Cerebellar nuclear complex (tissue), 1 donor: ENCODE results near the gene LRCH1.
"Not testable (repeated sequence)": the region's sequence is repeated elsewhere in the genome, so short reads cannot be mapped to it uniquely, and the experiment has no call there.

Experiments used
- DNase-seq, 2 experiments: peaks; one replicate each; lab custom pipeline; 2025; lab: John Stamatoyannopoulos, UW

The LRCH1 gene

GRCh38 chr13:46552889-46553520 lies at the start of gene LRCH1:
Gene LRCH1, plus strand, starts transcription at chr13:46553170. Its CDS starts 227 bp downstream, at chr13:46553397.
- peak in 1 of 2 experiments; percentile 50 for DNase-seq

GRCh38 chr13:46504036-46504435 lies 48.9 kb upstream of the LRCH1 start:
- DNase-seq = no peak

GRCh38 chr13:46507981-46508380 lies 45.0 kb upstream of the LRCH1 start:
- DNase-seq = no peak

DNA sequence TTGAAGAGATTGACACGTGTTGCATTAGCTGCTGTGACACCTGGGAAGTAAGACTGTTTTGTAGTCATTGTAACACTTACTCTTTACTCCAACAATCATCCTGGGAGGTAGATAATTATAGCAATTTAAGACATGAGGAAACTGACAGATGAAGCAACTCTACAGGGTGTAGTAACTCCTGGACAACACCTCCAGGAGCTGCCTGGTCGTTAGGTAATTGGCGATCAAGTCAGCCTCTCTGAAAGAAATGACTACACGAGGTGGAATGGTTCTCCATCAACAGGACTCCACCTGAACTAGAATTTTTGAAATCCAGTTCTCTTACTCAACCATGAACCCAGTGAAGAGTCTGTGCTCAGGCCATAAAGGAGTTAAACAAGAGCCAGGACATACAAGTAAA lies 43.0 kb upstream of the LRCH1 start:
- DNase-seq = no peak

- DNase-seq = no peak
Measured at GRCh38 chr13:46515803-46516202, 37.2 kb upstream of the LRCH1 start.

GRCh38 chr13:46516599-46517338 lies 36.2 kb upstream of the LRCH1 start:
- no peak for DNase-seq

DNA sequence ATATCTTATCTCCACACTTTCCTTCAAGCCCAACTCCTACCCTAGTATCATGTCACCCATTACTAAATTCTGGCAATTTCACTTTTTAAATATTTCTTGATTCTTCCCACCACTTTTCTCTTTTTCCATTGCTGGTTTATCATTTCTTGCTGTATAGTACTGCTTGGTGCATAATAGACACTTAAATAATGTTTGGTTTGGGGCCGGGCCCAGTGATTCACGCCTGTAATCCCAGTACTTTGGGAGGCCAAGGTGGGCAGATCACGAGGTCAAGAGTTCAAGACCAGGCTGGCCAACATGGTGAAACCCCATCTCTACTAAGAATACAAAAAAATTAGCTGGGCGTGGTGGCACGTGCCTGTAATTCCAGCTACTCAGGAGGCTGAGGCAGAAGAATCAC lies 35.2 kb upstream of the LRCH1 start:
- not testable (repeated sequence) for DNase-seq

DNA sequence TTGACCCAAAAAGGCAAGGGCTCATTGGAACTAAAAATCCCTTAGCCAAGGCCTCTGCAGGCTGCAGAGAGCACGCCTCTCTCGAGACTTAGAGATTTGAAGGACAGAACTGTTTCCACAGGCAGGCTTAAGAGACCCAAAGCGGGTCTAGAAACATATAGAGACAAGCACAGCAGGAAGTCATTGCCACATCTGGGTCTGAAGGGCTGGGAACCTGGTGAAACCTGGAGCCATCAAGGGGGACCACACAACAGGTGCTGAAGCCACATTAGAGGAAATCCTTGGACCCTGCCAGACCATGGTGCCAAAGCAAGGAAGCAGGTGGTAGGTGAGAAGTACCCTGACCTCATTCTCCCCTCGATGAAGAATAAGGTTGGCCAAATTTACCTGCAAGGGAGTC lies 33.8 kb upstream of the LRCH1 start:
- no peak for DNase-seq

GRCh38 chr13:46520166-46520565 lies 32.8 kb upstream of the LRCH1 start:
- DNase-seq = no peak

DNA sequence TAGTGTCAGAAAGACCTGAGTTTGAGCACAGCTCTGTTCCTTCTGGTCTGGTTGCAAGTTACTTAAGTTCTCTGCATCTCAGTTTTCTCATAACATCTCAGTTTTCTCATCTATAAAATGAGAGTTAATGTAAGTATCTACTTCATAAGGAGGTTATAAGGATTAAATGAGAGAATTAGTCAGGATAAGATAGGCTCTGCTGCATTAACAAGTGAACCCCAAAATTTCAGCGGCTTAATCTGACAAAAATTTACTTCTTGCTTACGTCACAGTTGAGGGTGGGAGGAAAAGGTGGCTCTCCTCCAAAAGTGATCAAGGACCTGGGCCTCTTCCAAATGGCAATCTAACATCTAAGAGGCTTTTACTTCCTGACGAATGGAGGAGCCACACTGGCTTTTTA lies 31.5 kb upstream of the LRCH1 start:
- no peak for DNase-seq

GRCh38 chr13:46521921-46522747 lies 30.8 kb upstream of the LRCH1 start:
- peak; percentile 73 to 84 for DNase-seq

GRCh38 chr13:46522748-46523030 lies 30.3 kb upstream of the LRCH1 start:
- no peak for DNase-seq

GRCh38 chr13:46523972-46524752 lies 28.8 kb upstream of the LRCH1 start:
- DNase-seq = no peak

DNA sequence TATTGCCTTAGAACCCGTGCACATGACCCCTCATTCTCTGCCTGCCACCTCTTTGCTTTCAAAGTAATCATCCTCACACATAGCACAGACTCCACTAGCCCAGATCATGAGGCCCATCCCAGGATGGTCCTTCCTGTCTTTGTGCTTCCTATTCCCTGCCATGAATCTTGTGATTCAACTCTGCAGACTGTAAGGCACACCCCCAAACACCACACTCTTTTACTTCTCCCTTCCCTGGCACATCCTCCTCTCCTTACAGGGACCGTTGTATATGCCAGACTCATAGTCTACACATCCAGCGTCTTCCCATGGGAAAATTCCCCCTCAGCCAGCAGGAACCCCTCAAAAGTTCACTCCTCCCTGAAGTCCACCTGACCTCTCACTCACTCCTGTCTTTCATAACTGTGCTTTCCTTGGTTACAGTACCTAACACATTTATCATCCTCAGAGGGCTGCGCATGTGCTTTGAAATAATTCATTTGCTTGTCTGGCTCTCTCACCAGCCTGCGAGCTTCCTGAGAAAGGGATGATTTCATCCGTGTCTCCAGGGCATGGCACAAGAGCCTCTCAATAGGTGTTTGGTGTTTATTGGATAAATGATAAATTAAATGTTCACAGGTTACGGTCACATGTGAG lies 26.8 kb upstream of the LRCH1 start:
- no peak for DNase-seq

- no peak for DNase-seq
Measured at GRCh38 chr13:46526740-46527139, 26.2 kb upstream of the LRCH1 start.

DNA sequence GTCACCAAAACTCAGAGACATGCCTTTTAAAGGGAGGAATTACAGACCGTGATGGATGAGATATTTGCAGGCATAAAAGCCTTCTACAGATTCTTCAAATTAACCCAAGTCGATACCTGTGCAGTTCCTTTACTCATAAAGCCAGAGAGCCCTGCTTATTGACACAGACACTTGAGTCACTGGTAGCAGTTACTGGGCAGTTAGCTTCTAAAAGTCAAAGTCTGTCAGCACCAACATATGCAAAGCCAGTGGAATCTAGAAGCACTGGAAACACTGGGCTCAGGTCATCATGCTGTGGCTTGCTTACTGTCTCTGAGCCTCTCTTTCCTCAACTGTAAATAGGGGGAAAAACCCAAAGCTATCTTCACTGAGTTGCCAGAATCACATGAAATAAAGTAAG lies 25.7 kb upstream of the LRCH1 start:
- no peak for DNase-seq

DNA sequence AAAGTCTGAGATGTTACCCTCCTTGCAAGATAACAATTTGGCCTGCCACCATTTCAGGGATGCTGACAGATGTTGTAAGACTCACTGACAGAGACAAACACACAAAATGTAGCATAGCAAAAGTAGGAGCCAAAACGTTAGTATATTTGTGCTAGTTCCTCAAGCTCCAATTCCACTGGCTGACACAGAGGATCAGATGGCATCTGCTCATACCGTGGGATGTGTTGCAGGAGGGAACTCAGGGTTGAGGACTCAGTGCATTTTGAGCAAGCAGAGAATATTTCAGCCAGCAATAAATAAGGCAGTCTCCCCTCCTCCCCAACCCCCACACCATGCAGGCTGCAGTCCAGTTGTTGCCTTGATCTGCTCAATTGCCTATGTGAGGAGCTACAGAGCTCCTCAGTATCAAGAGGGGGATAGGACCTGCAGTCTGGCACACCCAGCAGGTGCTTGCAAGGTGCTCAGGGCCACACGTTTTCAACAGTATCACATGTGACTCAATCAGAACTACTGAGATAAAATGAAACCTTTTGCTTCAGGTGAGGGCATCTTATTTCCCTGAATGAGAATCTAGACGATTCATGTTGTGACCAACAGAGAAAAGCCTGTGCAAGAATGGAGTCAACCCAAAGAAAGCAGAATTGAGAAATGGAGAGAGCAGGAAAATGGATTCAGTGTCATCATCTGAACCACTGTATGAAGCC lies 23.6 kb upstream of the LRCH1 start:
- no peak for DNase-seq

GRCh38 chr13:46530084-46530935 lies 22.7 kb upstream of the LRCH1 start:
- DNase-seq = no peak

DNA sequence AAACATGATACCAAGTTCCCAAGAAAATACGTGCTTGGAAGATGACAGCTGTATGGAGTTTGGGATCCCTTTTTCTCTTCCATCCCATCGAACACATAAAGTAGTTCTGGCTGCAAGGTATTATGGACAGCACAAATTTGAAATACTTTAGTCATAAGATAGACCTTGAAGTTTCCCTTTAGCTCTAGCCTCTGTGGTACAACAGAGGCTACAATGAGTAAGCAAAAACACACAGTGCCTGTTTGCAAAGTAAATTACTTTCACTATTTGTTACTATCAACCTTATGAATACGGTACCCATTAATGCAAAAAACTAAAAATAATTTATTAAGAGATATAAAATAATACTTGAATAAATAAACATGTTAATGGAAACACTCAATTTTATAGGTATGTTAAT lies 21.0 kb upstream of the LRCH1 start:
- DNase-seq = no peak

GRCh38 chr13:46535002-46535401 lies 18.0 kb upstream of the LRCH1 start:
- DNase-seq = no peak
